Osteoblast (primary cell): ENCODE measurements around the gene MRRF. TPM values are rescaled to one million over a fixed set of nuclear protein-coding genes. Genes with fewer than 3 reads are reported as not detected.

Source experiments
- DNase-seq: peaks from one replicate; pipeline ENCODE4 v3.0.0; 2011; ENCODE audit warnings: low spot score, mixed read lengths; ENCODE audit not compliant: insufficient read length; ENCODE audit errors: missing footprints
- H2AFZ ChIP-seq: 2 replicates; pipeline ENCODE4 v1.6.0; 2011; ENCODE audit warnings: mild to moderate bottlenecking, low read length
- H3K27ac ChIP-seq: 2 replicates; pipeline ENCODE4 v1.5.1; 2011; ENCODE audit warnings: mild to moderate bottlenecking, low read depth, low read length, moderate library complexity
- H3K27me3 ChIP-seq: 2 replicates; pipeline ENCODE4 v1.6.0; 2012; ENCODE audit warnings: mild to moderate bottlenecking, control low read depth, inconsistent platforms, low read length, moderate library complexity; ENCODE audit not compliant: insufficient read depth
- H3K36me3 ChIP-seq: 2 replicates; pipeline ENCODE4 v1.5.1; 2011; ENCODE audit warnings: mild to moderate bottlenecking, low read length, control low read depth, moderate library complexity; ENCODE audit not compliant: insufficient read depth
- H3K4me1 ChIP-seq: 2 replicates; pipeline ENCODE4 v1.5.1; 2011; ENCODE audit warnings: mild to moderate bottlenecking, low read length, control low read depth, moderate library complexity; ENCODE audit not compliant: insufficient read depth
- H3K4me2 ChIP-seq: 2 replicates; pipeline ENCODE4 v1.6.0; 2011; ENCODE audit warnings: mild to moderate bottlenecking, low read length; ENCODE audit not compliant: insufficient read depth
- H3K4me3 ChIP-seq: fragments of 200-600 bp; sonication (generic); 3 replicates; pipeline ENCODE4 v1.5.1; 2012; ENCODE audit warnings: mild to moderate bottlenecking, low read length, inconsistent platforms; ENCODE audit not compliant: insufficient read depth
- H3K79me2 ChIP-seq: 2 replicates; pipeline ENCODE4 v1.6.0; 2012; ENCODE audit warnings: mild to moderate bottlenecking, low read length, control low read depth, inconsistent platforms; ENCODE audit not compliant: insufficient read depth
- H3K9me3 ChIP-seq: 2 replicates; pipeline ENCODE4 v1.5.1; 2011; ENCODE audit warnings: low read depth, low read length, control low read depth
- H4K20me1 ChIP-seq: 2 replicates; pipeline ENCODE4 v1.6.0; 2012; ENCODE audit warnings: mild to moderate bottlenecking, low read length, control low read depth; ENCODE audit not compliant: insufficient read depth
- total RNA-seq: library from RNA; depleted of rRNA; stranded (reverse); fragments of >200 nt; gene quantifications from 2 replicates; pipeline ENCODE4 v1.2.3, GENCODE V29; 2012
- TF ChIP-seq, protein P1 (sequence below): IDR thresholded peaks from 2 replicates; pipeline ENCODE4 v1.5.1; 2011; ENCODE audit warnings: mild to moderate bottlenecking, low read depth, low read length, moderate library complexity; ENCODE audit errors: extremely low read depth

Gene MRRF
- total RNA-seq, 1 donor: 35.8 TPM

- no peaks in the 10 kb centered on the region for H4K20me1 ChIP-seq
- peaks cover 3% of the 10 kb centered on the region for H3K4me1 ChIP-seq
- no peak overlapping the region for H3K27ac ChIP-seq
- TF ChIP-seq, protein P1, sequence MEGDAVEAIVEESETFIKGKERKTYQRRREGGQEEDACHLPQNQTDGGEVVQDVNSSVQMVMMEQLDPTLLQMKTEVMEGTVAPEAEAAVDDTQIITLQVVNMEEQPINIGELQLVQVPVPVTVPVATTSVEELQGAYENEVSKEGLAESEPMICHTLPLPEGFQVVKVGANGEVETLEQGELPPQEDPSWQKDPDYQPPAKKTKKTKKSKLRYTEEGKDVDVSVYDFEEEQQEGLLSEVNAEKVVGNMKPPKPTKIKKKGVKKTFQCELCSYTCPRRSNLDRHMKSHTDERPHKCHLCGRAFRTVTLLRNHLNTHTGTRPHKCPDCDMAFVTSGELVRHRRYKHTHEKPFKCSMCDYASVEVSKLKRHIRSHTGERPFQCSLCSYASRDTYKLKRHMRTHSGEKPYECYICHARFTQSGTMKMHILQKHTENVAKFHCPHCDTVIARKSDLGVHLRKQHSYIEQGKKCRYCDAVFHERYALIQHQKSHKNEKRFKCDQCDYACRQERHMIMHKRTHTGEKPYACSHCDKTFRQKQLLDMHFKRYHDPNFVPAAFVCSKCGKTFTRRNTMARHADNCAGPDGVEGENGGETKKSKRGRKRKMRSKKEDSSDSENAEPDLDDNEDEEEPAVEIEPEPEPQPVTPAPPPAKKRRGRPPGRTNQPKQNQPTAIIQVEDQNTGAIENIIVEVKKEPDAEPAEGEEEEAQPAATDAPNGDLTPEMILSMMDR: no peak
- no peak overlapping the region for H3K4me3 ChIP-seq
- no peaks in the 10 kb centered on the region for H3K79me2 ChIP-seq
- H3K36me3 ChIP-seq: no peaks in the 10 kb centered on the region
- H2AFZ ChIP-seq: no peak overlapping the region
- no peak overlapping the region for H3K4me2 ChIP-seq
- no peaks in the 10 kb centered on the region for H3K9me3 ChIP-seq
- peaks cover 7% of the 10 kb centered on the region for H3K27me3 ChIP-seq
- no peak for DNase-seq
Observed at GRCh38 chr9:122367774-122368460, 103.2 kb downstream of the MRRF start.

- no peaks in the 10 kb centered on the region for H3K9me3 ChIP-seq
- TF ChIP-seq, protein P1: no peak
- H3K79me2 ChIP-seq: no peaks in the 10 kb centered on the region
- peaks cover 3% of the 10 kb centered on the region for H3K4me1 ChIP-seq
- H3K4me2 ChIP-seq: no peak overlapping the region
- peaks cover 7% of the 10 kb centered on the region for H3K27me3 ChIP-seq
- no peaks in the 10 kb centered on the region for H4K20me1 ChIP-seq
- no peak for DNase-seq
- no peak overlapping the region for H3K27ac ChIP-seq
- no peaks in the 10 kb centered on the region for H3K36me3 ChIP-seq
- H3K4me3 ChIP-seq: no peak overlapping the region
- H2AFZ ChIP-seq: no peak overlapping the region
Observed at GRCh38 chr9:122368642-122369041, 104.0 kb downstream of the MRRF start.

DNA sequence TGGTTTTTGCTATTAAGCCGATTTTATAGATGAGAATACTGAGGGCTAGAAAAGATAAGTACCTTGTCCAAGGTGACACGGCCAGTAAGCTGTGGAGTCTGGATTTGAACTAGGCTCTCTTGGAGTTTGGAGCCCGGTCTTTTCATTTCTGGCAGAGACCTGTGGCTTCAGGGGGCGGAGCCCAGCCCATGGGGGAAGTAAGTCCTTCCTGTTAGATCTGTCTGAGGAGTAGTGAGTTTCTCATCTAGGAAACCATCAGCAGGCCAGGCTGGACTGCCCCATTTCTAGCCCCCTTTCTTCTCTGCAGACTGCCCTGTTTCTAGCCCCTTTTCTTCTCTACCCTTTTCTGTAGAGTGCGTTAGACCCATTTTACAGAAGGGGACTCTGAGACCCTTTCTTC is 105.6 kb downstream of the MRRF start:
- Histone ChIP-seq H3K4me2 (peak overlapping the region; percentile 79), H3K9me3 (no peaks in the 10 kb centered on the region), H3K36me3 (no peaks in the 10 kb centered on the region), H3K79me2 (no peaks in the 10 kb centered on the region), H4K20me1 (no peaks in the 10 kb centered on the region), H3K4me1 (peaks cover 5% of the 10 kb centered on the region), H2AFZ (peak overlapping the region; percentile 49), H3K27me3 (peaks cover 7% of the 10 kb centered on the region), H3K4me3 (peak overlapping the region; percentile 66), H3K27ac (no peak overlapping the region)
- TF ChIP-seq, protein P1: no peak
- DNase-seq: no peak

DNA sequence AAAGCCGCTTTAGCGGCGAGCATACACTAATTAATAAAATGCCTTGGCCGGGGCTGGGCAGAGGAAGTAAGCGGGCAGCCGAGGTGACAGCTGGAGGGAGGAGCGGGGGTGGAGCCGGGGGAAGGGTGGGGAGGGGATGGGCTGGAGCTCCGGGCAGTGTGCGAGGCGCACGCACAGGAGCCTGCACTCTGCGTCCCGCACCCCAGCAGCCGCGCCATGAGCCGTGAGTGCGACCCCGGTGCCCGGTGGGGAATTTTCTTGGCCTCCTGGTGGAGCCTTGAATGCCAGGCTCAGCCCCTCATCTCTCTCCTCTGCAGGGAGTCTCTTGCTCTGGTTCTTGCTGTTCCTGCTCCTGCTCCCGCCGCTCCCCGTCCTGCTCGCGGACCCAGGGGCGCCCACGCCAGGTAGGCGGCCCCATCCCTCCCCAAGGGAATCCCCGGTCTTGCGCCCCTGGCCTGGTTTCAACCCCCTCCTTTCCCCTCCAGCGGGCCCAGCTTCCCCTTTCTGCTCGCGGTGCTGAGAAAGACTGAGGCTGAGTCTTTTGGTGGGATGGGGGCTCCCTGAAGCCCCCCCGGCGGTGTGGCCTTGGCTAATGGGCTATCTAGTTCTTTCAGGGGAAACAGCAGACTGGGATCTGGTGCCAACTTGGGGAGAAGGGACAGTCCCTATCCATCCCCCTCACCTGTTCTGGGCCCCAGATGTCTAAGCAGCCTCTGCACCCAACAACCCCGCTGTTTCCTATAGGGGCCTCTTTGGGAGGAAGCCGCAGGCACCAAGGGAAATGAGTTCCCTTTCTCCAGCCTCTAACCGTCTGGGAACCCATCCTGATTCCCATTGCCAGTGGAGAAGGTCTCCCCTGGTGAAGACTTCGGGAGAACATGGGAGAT is 106.4 kb downstream of the MRRF start, which contains the start of gene PTGS1:
TSS of gene PTGS1 (plus strand) at position 156 of the 887 bp plus-strand sequence. CDS start at position 217, 61 bp downstream.
- Histone ChIP-seq H3K4me2 (peak within 1 kb of the TSS; percentile 79), H3K79me2 (no peaks in the 10 kb centered on the region), H3K4me1 (peaks cover 10% of the 10 kb centered on the region), H3K27me3 (peaks cover 7% of the 10 kb centered on the region), H3K27ac (no peak within 1 kb of the TSS), H4K20me1 (no peaks in the 10 kb centered on the region), H3K9me3 (no peaks in the 10 kb centered on the region), H3K4me3 (peak within 1 kb of the TSS; percentile 66), H2AFZ (peak within 1 kb of the TSS; percentile 63), H3K36me3 (no peaks in the 10 kb centered on the region)
- DNase-seq: peak; percentile 85
- TF ChIP-seq, protein P1: no peak
